HEK293 (cell line): ENCODE measurements around the gene IGFBP2.

ENCODE experiments used
- CTCF ChIA-PET: fragments of 350-600 bp; formaldehyde crosslinking; extraction: SDS; loops from one replicate; lab custom pipeline; 2021; ENCODE audit warnings: antibody characterized with exemption; lab: Yijun Ruan, JAX
- POLR2A ChIA-PET: fragments of 300-600 bp; formaldehyde crosslinking; extraction: SDS; loops from one replicate; lab custom pipeline; 2020; ENCODE audit warnings: antibody characterized with exemption, inconsistent platforms; lab: Yijun Ruan, JAX
- H3K27ac ChIP-seq: fragments of 200-500 bp; sonication (Bioruptor generic); 2 replicates; pipeline ENCODE4 v1.5.1; 2014; ENCODE audit warnings: low read depth, low read length, control low read depth, inconsistent platforms; ENCODE audit errors: extremely low read depth
- H3K36me3 ChIP-seq, 2 experiments: fragments of 200-500 bp in 1 of 2; sonication (Bioruptor generic) in 1 of 2; 1 replicate in 1 of 2; 2 replicates in 1 of 2; pipeline ENCODE4 v1.5.1; 2014 to 2017; ENCODE audit warnings: inconsistent platforms in 2 of 2, low read length in 2 of 2; ENCODE audit not compliant: control insufficient read depth in 2 of 2, insufficient read depth in 1 of 2
- H3K4me1 ChIP-seq: fragments of 200-500 bp; sonication (Bioruptor generic); 2 replicates; pipeline ENCODE4 v1.5.1; 2014; ENCODE audit warnings: mild to moderate bottlenecking, low read length, inconsistent platforms; ENCODE audit not compliant: control insufficient read depth, insufficient read depth
- H3K4me3 ChIP-seq: 2 replicates; pipeline ENCODE4 v1.5.1; 2011; ENCODE audit warnings: low read depth, mild to moderate bottlenecking, control low read depth, low read length, moderate library complexity
- H3K9me3 ChIP-seq: fragments of 200-500 bp; sonication (Bioruptor generic); 2 replicates; pipeline ENCODE4 v1.5.1; 2014; ENCODE audit warnings: low read depth, low read length, inconsistent platforms; ENCODE audit not compliant: control insufficient read depth, insufficient read depth
- BCL11B ChIP-seq: fragments of 450-650 bp; formaldehyde crosslinking; IDR thresholded peaks from 2 replicates; pipeline ENCODE4 v1.5.1; 2016; ENCODE audit warnings: low read depth, missing biosample characterization, missing genetic modification characterization
- EGR2 ChIP-seq: fragments of 450-650 bp; formaldehyde crosslinking; IDR thresholded peaks from 2 replicates; pipeline ENCODE4 v1.5.1; 2016; ENCODE audit warnings: low read depth, missing biosample characterization, missing genetic modification characterization
- GLIS1 ChIP-seq: fragments of 450-650 bp; formaldehyde crosslinking; IDR thresholded peaks from 2 replicates; pipeline ENCODE4 v1.5.1; 2016; ENCODE audit warnings: missing biosample characterization, missing genetic modification characterization
- HOXC10 ChIP-seq: sonication (generic); formaldehyde crosslinking; IDR thresholded peaks from 2 replicates; pipeline ENCODE4 v1.8.1; 2023; ENCODE audit warnings: mild to moderate bottlenecking, missing genetic modification reagents
- KLF9 ChIP-seq: fragments of 450-650 bp; formaldehyde crosslinking; IDR thresholded peaks from 2 replicates; pipeline ENCODE4 v1.5.1; 2016; ENCODE audit warnings: missing biosample characterization, missing genetic modification characterization, low read depth
- OVOL3 ChIP-seq: fragments of 450-650 bp; formaldehyde crosslinking; IDR thresholded peaks from 2 replicates; pipeline ENCODE4 v1.5.1; 2016; ENCODE audit warnings: missing biosample characterization, missing genetic modification characterization
- SP7 ChIP-seq: fragments of 450-650 bp; formaldehyde crosslinking; IDR thresholded peaks from 2 replicates; pipeline ENCODE4 v1.5.1; 2016; ENCODE audit warnings: missing biosample characterization, missing genetic modification characterization
- ZBTB8A ChIP-seq: fragments of 450-650 bp; formaldehyde crosslinking; IDR thresholded peaks from 2 replicates; pipeline ENCODE4 v1.5.1; 2016; ENCODE audit warnings: missing biosample characterization, missing genetic modification characterization
- ZFP37 ChIP-seq: fragments of 450-650 bp; formaldehyde crosslinking; IDR thresholded peaks from 2 replicates; pipeline ENCODE4 v1.5.1; 2016; ENCODE audit warnings: missing biosample characterization, missing genetic modification characterization
- ZFP69B ChIP-seq: fragments of 450-650 bp; formaldehyde crosslinking; IDR thresholded peaks from 2 replicates; pipeline ENCODE4 v1.5.1; 2016; ENCODE audit warnings: missing biosample characterization, missing genetic modification characterization
- ZNF114 ChIP-seq: fragments of 450-650 bp; formaldehyde crosslinking; IDR thresholded peaks from 2 replicates; pipeline ENCODE4 v1.5.0; 2017; ENCODE audit warnings: missing biosample characterization, missing genetic modification characterization
- ZNF121 ChIP-seq: fragments of 450-650 bp; formaldehyde crosslinking; IDR thresholded peaks from 2 replicates; pipeline ENCODE4 v1.5.1; 2016; ENCODE audit warnings: missing biosample characterization, missing genetic modification characterization
- ZNF155 ChIP-seq: fragments of 450-650 bp; formaldehyde crosslinking; IDR thresholded peaks from 2 replicates; pipeline ENCODE4 v1.5.1; 2016; ENCODE audit warnings: missing biosample characterization, missing genetic modification characterization
- ZNF169 ChIP-seq: fragments of 450-650 bp; formaldehyde crosslinking; IDR thresholded peaks from 2 replicates; pipeline ENCODE4 v1.5.1; 2016; ENCODE audit warnings: missing biosample characterization, missing genetic modification characterization
- ZNF2 ChIP-seq: fragments of 450-650 bp; formaldehyde crosslinking; IDR thresholded peaks from 2 replicates; pipeline ENCODE4 v1.5.1; 2016; ENCODE audit warnings: missing biosample characterization, missing genetic modification characterization
- ZNF211 ChIP-seq: fragments of 450-650 bp; formaldehyde crosslinking; IDR thresholded peaks from 2 replicates; pipeline ENCODE4 v1.5.1; 2016; ENCODE audit warnings: low read depth, missing biosample characterization, missing genetic modification characterization
- ZNF221 ChIP-seq: fragments of 450-650 bp; formaldehyde crosslinking; IDR thresholded peaks from 2 replicates; pipeline ENCODE4 v1.5.1; 2017; ENCODE audit warnings: missing biosample characterization, missing genetic modification characterization, borderline replicate concordance
- ZNF223 ChIP-seq: fragments of 450-650 bp; formaldehyde crosslinking; IDR thresholded peaks from 2 replicates; pipeline ENCODE4 v1.5.1; 2016; ENCODE audit warnings: missing biosample characterization, missing genetic modification characterization
- ZNF292 ChIP-seq: fragments of 450-650 bp; formaldehyde crosslinking; IDR thresholded peaks from 2 replicates; pipeline ENCODE4 v1.5.1; 2016; ENCODE audit warnings: low read depth, missing biosample characterization, missing genetic modification characterization, borderline replicate concordance
- ZNF423 ChIP-seq: fragments of 450-650 bp; formaldehyde crosslinking; IDR thresholded peaks from 2 replicates; pipeline ENCODE4 v1.5.1; 2016; ENCODE audit warnings: missing biosample characterization, missing genetic modification characterization
- ZNF449 ChIP-seq: fragments of 450-650 bp; formaldehyde crosslinking; IDR thresholded peaks from 2 replicates; pipeline ENCODE4 v1.5.1; 2017; ENCODE audit warnings: missing biosample characterization, mild to moderate bottlenecking, missing genetic modification characterization, moderate library complexity
- ZNF510 ChIP-seq: fragments of 450-650 bp; formaldehyde crosslinking; IDR thresholded peaks from 2 replicates; pipeline ENCODE4 v1.5.1; 2018; ENCODE audit warnings: mild to moderate bottlenecking, missing genetic modification characterization, missing biosample characterization; ENCODE audit not compliant: insufficient replicate concordance
- ZNF707 ChIP-seq: fragments of 450-650 bp; formaldehyde crosslinking; IDR thresholded peaks from 2 replicates; pipeline ENCODE4 v1.5.1; 2016; ENCODE audit warnings: missing biosample characterization, missing genetic modification characterization
- ZNF785 ChIP-seq: fragments of 450-650 bp; formaldehyde crosslinking; IDR thresholded peaks from 2 replicates; pipeline ENCODE4 v1.5.1; 2016; ENCODE audit warnings: missing biosample characterization, missing genetic modification characterization
- ZXDB ChIP-seq: fragments of 450-650 bp; formaldehyde crosslinking; IDR thresholded peaks from 2 replicates; pipeline ENCODE4 v1.5.1; 2016; ENCODE audit warnings: missing biosample characterization, missing genetic modification characterization
- TF ChIP-seq, protein P1 (sequence below): fragments of 450-650 bp; formaldehyde crosslinking; IDR thresholded peaks from 2 replicates; pipeline ENCODE4 v1.5.1; 2016; ENCODE audit warnings: missing biosample characterization, missing genetic modification characterization
- TF ChIP-seq, protein P2 (sequence below): fragments of 450-650 bp; formaldehyde crosslinking; IDR thresholded peaks from 2 replicates; pipeline ENCODE4 v1.5.1; 2016; ENCODE audit warnings: missing biosample characterization, missing genetic modification characterization
- TF ChIP-seq, protein P3 (sequence below): fragments of 450-650 bp; formaldehyde crosslinking; IDR thresholded peaks from 2 replicates; pipeline ENCODE4 v1.5.1; 2017; ENCODE audit warnings: missing biosample characterization, missing genetic modification characterization

IGFBP2 gene

GRCh38 chr2:216677439-216678097, 44.3 kb downstream of the IGFBP2 start:
- H3K27ac ChIP-seq: no peak overlapping the region
- peaks cover 4 to 48% of the 10 kb centered on the region in 2 experiments; a peak in 1 of 3 replicates for H3K36me3 ChIP-seq
- H3K9me3 ChIP-seq: no peaks in the 10 kb centered on the region
- ChIA-PET POLR2A (interaction anchor here (0.5 kb wide), 1 partner anchor 399 kb away, joined by 5 read pairs; no protein-coding TSS in a partner anchor), CTCF (interaction anchor here (0.8 to 1.4 kb wide), 2 partner anchors 12 to 976 kb away, joined by 3 to 4 read pairs; no protein-coding TSS in a partner anchor)
- TF ChIP-seq ZNF510 (tag by site-specific recombination) (no peak), ZNF114 (no peak), ZXDB (tag by site-specific recombination) (no peak), EGR2 (tag by site-specific recombination) (no peak), GLIS1 (tag by site-specific recombination) (no peak), ZNF707 (tag by site-specific recombination) (no peak), ZNF449 (tag by site-specific recombination) (no peak), BCL11B (no peak), ZNF423 (tag by site-specific recombination) (no peak), ZFP37 (no peak), ZFP69B (tag by site-specific recombination) (no peak), ZNF121 (tag by site-specific recombination) (no peak), ZNF785 (tag by site-specific recombination) (no peak)
- TF ChIP-seq, protein P1, sequence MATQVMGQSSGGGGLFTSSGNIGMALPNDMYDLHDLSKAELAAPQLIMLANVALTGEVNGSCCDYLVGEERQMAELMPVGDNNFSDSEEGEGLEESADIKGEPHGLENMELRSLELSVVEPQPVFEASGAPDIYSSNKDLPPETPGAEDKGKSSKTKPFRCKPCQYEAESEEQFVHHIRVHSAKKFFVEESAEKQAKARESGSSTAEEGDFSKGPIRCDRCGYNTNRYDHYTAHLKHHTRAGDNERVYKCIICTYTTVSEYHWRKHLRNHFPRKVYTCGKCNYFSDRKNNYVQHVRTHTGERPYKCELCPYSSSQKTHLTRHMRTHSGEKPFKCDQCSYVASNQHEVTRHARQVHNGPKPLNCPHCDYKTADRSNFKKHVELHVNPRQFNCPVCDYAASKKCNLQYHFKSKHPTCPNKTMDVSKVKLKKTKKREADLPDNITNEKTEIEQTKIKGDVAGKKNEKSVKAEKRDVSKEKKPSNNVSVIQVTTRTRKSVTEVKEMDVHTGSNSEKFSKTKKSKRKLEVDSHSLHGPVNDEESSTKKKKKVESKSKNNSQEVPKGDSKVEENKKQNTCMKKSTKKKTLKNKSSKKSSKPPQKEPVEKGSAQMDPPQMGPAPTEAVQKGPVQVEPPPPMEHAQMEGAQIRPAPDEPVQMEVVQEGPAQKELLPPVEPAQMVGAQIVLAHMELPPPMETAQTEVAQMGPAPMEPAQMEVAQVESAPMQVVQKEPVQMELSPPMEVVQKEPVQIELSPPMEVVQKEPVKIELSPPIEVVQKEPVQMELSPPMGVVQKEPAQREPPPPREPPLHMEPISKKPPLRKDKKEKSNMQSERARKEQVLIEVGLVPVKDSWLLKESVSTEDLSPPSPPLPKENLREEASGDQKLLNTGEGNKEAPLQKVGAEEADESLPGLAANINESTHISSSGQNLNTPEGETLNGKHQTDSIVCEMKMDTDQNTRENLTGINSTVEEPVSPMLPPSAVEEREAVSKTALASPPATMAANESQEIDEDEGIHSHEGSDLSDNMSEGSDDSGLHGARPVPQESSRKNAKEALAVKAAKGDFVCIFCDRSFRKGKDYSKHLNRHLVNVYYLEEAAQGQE: no peak
- peaks cover 5% of the 10 kb centered on the region for H3K4me1 ChIP-seq
- H3K4me3 ChIP-seq: no peak overlapping the region

DNA sequence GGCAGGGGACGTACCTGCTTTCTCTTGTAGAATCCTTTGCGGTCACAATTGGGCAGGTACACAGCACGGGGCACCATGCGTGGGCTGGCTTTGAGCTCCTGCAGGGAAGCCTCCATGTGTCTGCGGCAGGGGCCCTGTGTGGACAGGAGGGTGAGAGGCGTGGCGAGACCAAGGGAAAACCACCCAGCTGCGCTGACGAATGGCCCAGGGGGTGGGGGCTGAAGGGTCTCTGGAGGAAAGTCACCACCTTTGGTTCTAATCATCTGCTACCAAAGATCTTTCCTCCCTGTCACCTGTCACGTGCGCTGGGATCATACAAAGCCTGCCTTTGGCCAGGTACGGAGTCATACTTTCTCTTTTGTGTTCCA, 44.9 kb downstream of the IGFBP2 start:
- H3K4me3 ChIP-seq: no peak overlapping the region
- H3K9me3 ChIP-seq: no peaks in the 10 kb centered on the region
- no peak overlapping the region for H3K27ac ChIP-seq
- TF ChIP-seq OVOL3 (tag by site-specific recombination) (no peak), ZNF221 (tag by site-specific recombination) (no peak), SP7 (tag by site-specific recombination) (no peak), HOXC10 (no peak), ZNF2 (tag by site-specific recombination) (no peak), ZNF292 (tag by site-specific recombination) (no peak), ZNF169 (no peak), KLF9 (no peak), ZBTB8A (tag by site-specific recombination) (no peak), ZNF155 (tag by site-specific recombination) (no peak), ZNF211 (tag by site-specific recombination) (no peak), ZNF223 (no peak)
- TF ChIP-seq, protein P2, sequence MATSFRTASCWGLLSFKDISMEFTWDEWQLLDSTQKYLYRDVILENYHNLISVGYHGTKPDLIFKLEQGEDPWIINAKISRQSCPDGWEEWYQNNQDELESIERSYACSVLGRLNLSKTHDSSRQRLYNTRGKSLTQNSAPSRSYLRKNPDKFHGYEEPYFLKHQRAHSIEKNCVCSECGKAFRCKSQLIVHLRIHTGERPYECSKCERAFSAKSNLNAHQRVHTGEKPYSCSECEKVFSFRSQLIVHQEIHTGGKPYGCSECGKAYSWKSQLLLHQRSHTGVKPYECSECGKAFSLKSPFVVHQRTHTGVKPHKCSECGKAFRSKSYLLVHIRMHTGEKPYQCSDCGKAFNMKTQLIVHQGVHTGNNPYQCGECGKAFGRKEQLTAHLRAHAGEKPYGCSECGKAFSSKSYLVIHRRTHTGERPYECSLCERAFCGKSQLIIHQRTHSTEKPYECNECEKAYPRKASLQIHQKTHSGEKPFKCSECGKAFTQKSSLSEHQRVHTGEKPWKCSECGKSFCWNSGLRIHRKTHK (tag by site-specific recombination): no peak
- TF ChIP-seq, protein P3, sequence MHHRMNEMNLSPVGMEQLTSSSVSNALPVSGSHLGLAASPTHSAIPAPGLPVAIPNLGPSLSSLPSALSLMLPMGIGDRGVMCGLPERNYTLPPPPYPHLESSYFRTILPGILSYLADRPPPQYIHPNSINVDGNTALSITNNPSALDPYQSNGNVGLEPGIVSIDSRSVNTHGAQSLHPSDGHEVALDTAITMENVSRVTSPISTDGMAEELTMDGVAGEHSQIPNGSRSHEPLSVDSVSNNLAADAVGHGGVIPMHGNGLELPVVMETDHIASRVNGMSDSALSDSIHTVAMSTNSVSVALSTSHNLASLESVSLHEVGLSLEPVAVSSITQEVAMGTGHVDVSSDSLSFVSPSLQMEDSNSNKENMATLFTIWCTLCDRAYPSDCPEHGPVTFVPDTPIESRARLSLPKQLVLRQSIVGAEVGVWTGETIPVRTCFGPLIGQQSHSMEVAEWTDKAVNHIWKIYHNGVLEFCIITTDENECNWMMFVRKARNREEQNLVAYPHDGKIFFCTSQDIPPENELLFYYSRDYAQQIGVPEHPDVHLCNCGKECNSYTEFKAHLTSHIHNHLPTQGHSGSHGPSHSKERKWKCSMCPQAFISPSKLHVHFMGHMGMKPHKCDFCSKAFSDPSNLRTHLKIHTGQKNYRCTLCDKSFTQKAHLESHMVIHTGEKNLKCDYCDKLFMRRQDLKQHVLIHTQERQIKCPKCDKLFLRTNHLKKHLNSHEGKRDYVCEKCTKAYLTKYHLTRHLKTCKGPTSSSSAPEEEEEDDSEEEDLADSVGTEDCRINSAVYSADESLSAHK (tag by site-specific recombination): no peak
- CTCF ChIA-PET: no interaction called here
- H3K4me1 ChIP-seq: peaks cover 5% of the 10 kb centered on the region
- POLR2A ChIA-PET: interaction anchor here (0.5 kb wide), 1 partner anchor 398 kb away, joined by 5 read pairs; no protein-coding TSS in a partner anchor
- H3K36me3 ChIP-seq: peaks cover 4 to 48% of the 10 kb centered on the region in 2 experiments; a peak in 2 of 3 replicates
